Measurements from ENCODE around the gene CPEB1.

DNA sequence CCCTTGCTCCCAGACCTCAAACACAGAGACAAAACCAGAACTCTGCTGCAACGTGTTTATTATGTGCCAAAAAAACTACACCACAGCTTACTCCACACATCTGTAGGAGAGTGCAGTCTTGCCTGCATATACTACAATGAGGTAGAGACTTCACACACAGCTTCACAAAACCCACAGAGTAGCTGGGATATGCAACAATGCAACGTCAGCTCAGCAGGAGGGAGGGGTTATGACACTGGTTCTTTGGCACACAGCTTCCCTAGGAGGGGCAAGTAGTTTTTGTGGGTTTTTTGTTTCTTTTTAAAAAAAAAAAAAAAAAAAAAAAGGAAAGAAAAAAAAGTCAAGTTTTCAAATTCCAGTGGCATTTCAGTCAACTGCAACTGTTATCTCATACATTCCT, 104.0 kb downstream of the CPEB1 start:
- TF ChIP-seq, protein P1, sequence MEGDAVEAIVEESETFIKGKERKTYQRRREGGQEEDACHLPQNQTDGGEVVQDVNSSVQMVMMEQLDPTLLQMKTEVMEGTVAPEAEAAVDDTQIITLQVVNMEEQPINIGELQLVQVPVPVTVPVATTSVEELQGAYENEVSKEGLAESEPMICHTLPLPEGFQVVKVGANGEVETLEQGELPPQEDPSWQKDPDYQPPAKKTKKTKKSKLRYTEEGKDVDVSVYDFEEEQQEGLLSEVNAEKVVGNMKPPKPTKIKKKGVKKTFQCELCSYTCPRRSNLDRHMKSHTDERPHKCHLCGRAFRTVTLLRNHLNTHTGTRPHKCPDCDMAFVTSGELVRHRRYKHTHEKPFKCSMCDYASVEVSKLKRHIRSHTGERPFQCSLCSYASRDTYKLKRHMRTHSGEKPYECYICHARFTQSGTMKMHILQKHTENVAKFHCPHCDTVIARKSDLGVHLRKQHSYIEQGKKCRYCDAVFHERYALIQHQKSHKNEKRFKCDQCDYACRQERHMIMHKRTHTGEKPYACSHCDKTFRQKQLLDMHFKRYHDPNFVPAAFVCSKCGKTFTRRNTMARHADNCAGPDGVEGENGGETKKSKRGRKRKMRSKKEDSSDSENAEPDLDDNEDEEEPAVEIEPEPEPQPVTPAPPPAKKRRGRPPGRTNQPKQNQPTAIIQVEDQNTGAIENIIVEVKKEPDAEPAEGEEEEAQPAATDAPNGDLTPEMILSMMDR (IDR thresholded peaks at IDR 0.05; ENCODE audit: low read depth, low read length): no peak
- no peak for TF ChIP-seq POLR2A (IDR thresholded peaks at IDR 0.05; ENCODE audit: extremely low read depth, insufficient read length)
- no peak for TF ChIP-seq MAX (IDR thresholded peaks at IDR 0.05; ENCODE audit: low read depth, low read length)

Data from NB4 (cell line).